HG03108 (cell line): ENCODE measurements around the gene LRIG1.

Experiments
- ATAC-seq: cut with Tn5 transposase; IDR thresholded peaks from one replicate; pipeline ENCODE4 v1.9.1; 2021; ENCODE audit warnings: moderate library complexity; ENCODE audit not compliant: unreplicated experiment

LRIG1 gene

DNA sequence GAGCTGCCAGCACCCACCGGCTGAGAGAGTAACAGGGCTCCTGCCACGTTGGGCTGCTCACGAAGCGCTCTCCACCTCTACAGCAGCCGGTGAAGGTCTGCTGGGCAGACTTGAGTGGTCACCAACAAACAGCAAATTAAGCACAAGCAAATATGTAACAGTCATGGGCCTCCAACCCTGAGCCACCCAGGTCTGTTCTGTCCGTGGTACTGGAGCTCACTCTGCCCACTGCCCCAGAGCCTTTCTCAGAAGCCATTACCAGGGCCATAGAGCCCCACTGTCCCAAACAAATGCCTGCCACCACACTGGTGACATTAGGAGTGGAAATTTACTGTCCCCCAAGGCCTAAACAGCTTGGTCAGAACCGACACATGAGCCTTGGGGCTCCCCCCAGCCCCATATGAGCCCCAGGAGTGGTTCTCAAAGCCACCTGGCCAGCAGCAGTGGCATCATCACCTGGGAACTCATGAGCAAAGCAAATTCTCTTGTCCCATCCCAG lies 56.6 kb downstream of the LRIG1 start:
- ATAC-seq = no peak

GRCh38 chr3:66443118-66443803 lies 57.6 kb downstream of the LRIG1 start:
- ATAC-seq = no peak

GRCh38 chr3:66442254-66443117 lies 58.3 kb downstream of the LRIG1 start:
- no peak for ATAC-seq

DNA sequence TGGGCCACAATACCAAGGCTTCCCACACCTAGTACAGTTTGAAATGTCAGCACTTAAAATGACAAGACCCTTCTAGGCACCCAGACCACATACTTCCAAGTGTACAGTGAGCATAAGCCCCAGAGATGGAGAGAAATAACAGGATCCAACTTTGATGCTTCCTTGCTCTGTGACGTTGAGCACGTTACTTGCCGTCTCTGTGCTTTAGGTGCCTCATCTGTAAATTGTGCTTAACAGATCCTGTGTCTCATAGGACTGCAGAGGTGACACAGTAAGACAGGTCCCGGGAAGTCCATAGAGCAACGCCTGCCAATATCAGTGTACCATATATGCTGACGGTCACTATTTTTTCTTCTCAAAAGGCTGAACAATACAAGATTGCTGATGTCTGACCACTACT lies 59.1 kb downstream of the LRIG1 start:
- no peak for ATAC-seq

DNA sequence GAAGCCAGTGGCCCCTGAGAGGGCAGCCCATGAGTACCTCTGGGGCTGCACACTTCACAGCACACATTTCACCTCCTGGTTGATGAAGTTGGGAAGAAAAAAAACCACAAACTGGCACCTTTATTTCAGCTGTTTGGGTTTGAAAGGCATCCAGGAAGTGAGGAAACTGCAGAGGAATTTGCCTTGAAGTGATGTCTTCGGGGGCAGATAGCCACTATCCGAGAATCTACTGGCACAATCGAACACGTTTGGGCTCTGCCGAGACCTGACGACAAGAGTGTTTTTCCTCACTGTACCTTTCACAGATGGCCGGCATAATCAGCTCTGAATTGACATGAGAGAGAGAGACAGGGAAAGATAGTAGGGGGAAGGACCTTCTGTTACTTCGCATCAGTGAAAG lies 59.7 kb downstream of the LRIG1 start:
- no peak for ATAC-seq

GRCh38 chr3:66439666-66440344 lies 61.0 kb downstream of the LRIG1 start:
- no peak for ATAC-seq

DNA sequence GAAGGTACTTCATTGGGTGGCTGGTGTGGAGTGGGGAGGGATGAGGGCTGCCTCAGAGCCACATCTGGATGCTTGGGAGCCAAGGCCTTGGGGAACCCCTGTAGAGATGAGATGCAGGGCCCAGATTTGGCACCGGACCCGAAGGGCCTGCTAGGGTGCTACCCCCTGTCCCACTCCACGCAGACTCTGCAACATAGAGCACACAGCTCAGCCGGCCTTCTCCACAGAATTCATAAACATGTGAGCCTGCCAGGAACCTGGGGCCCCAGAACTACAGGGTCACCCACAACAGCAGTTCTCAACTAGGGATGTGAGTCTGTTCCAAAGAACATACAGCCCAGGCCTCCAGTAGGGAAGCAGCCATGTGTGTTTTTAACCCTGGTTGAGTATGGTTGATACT lies 62.8 kb downstream of the LRIG1 start:
- no peak for ATAC-seq

- ATAC-seq = no peak
Observed at GRCh38 chr3:66437341-66437929, 63.4 kb downstream of the LRIG1 start.

DNA sequence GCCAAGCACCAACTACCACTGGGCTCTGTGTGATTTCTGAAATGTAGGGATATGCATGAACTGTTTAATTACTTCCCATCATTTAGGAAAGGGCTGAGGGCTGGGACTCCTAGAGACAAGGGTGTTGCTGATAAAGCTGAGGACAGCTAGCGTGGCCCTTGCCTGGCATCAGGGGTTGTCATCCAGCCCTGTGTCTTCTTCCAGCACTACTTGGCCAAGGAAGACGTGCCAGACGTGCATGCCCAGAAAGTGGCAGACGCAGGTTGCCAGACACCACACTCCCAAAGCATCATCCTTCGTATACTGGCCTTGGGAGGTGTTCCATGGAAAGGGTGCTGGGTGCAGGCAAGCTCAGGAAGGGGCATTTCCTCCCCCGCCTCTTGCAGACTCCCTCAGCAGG lies 64.8 kb downstream of the LRIG1 start:
- ATAC-seq = no peak

GRCh38 chr3:66434726-66435125 lies 66.1 kb downstream of the LRIG1 start:
- no peak for ATAC-seq

- no peak for ATAC-seq
Observed at GRCh38 chr3:66433522-66433782, 67.4 kb downstream of the LRIG1 start.

GRCh38 chr3:66432767-66433521 lies 67.9 kb downstream of the LRIG1 start:
- ATAC-seq = no peak

GRCh38 chr3:66432041-66432766 lies 68.6 kb downstream of the LRIG1 start:
- no peak for ATAC-seq

DNA sequence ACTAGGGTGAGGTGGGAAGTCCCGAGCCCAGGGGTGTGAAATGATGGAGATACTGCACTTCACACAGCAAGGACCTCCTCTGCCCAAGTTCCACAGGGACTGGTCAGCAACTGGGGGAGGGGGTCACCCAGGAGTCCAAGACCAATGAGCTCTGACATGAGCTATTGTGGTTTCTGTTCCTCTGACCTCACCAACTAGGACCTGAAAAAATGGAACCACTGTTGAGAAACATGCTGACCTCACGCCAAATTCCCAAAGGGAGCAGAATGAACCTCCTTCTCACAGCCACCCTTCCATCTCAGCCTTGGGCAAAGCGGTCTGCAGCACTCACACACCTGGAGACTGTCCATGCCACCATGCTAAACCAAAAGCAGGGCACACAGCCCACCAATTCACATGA lies 69.3 kb downstream of the LRIG1 start:
- no peak for ATAC-seq

- ATAC-seq = no peak
Observed at GRCh38 chr3:66430876-66431275, 69.9 kb downstream of the LRIG1 start.

GRCh38 chr3:66428733-66429132 lies 72.1 kb downstream of the LRIG1 start:
- no peak for ATAC-seq

DNA sequence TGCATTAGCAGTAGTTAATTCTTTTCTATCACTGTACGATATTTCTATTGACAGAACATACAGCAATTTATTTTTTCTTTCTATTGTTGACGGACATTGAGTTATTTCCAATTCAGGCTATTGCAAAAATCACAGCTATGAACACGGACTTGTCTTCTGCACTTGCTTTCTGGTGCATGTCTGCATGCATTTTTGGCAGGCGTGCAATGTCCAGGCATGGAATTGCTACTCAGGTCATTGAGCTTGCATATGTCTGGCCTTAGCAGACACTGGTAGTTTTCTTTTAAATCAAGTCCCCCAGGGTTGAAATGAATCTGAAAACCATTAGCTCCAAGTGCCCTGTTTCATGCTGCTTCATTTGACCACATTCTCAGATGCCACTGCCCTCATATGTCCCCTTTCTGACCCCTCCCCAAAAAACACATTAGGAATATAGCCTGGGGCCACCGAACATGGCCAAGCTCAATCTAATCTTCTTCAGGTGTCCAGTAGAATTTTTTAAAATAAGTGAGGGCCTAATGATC lies 72.8 kb downstream of the LRIG1 start:
- no peak for ATAC-seq

DNA sequence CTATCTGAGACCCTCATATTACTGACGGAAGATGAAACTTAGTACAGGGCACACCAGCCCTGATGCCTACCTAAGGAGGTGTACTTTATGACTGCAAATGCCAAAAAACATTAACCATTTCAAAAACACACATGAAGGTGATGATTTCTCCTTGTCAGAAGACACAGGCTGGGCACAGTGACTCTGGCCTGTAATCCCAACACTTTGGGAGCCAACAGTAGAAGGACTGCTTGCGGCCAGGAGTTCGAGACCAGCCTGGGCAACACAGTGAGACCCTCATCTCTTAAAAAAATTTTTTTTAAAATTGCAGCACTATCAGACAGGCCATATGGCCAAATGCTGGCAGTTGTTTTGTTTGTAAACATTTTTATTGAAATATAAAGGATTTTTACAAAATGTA lies 73.5 kb downstream of the LRIG1 start:
- ATAC-seq = no peak

DNA sequence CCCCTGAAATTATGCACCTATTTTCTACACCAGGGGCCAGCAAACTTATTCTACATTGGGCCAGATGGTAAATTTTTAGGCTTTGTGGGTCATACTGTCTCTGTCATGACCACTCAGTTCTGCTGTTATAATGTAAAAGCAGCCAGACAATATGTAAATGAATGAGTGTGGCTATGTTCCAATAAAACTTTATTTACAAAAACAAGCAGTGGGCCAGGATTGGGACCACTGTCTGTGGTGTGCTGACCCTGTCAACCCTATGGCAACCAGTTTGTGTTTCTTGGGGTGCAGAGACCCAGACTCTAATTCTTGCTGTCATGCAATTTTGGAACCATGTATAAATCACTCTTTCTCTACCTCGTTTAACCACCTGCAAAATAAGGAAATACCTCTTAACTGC lies 74.7 kb downstream of the LRIG1 start:
- ATAC-seq = no peak

- no peak for ATAC-seq
Observed at GRCh38 chr3:66425576-66426114, 75.2 kb downstream of the LRIG1 start.
